HCT116 (cell line): ENCODE data around the gene NMD3. TPM values are rescaled to one million over a fixed set of nuclear protein-coding genes. Genes with fewer than 3 reads are reported as not detected.

ENCODE experiments used
- ATAC-seq: fragments of 200-7000 bp; cut with Tn5 transposase; 2 replicates; pipeline ENCODE4 v1.9.1; 2020; ENCODE audit warnings: mild to moderate bottlenecking, moderate library complexity
- BruUV-seq: library from RNA; stranded (reverse); fragments of 400-500 nt; replicated peaks from 2 replicates; lab custom pipeline; 2021; lab: Mats Ljungman, UMichigan
- CTCF ChIA-PET: fragments of 300-600 bp; sonication (Branson Sonifier 250); formaldehyde crosslinking; loops from one replicate; lab custom pipeline; 2021; ENCODE audit warnings: antibody characterized with exemption; lab: Charles Lee
- POLR2A ChIA-PET: fragments of 300-600, 350-600 bp; sonication (Branson Sonifier 250); formaldehyde crosslinking; loops from one replicate; lab custom pipeline; 2021; ENCODE audit warnings: antibody characterized with exemption; lab: Charles Lee
- RAD21 ChIA-PET, 2 experiments: fragments of 300-600 bp; sonication (Branson Sonifier 250); formaldehyde crosslinking; loops; one replicate each; lab custom pipeline; 2023; ENCODE audit warnings: low total read pairs in 2 of 2; ENCODE audit not compliant: uncharacterized antibody in 2 of 2, unreplicated experiment in 2 of 2, low non-redundant PET in 1 of 2; lab: Charles Lee
- DNase-seq: peaks from one replicate; pipeline ENCODE4 v3.0.0-alpha.2; 2010; ENCODE audit warnings: low read depth, low spot score
- H2AFZ ChIP-seq: fragments of 200-600 bp; shearing (Covaris generic), sonication (generic); 2 replicates; pipeline ENCODE4 v1.6.1; 2017; ENCODE audit warnings: low read depth, mixed run types, mixed read lengths, antibody characterized with exemption, low read length; ENCODE audit not compliant: poor library complexity, severe bottlenecking
- H3K27ac ChIP-seq: 2 replicates; pipeline ENCODE4 v1.5.1; 2012; ENCODE audit warnings: low read depth, low read length
- H3K27me3 ChIP-seq: fragments of 200-600 bp; sonication (generic); 2 replicates; pipeline ENCODE4 v1.6.1; 2016; ENCODE audit warnings: mixed run types, low read length, mixed read lengths; ENCODE audit not compliant: insufficient read depth
- H3K36me3 ChIP-seq, 2 experiments: fragments of 200-500 bp in 1 of 2; fragments of 200-600 bp in 1 of 2; sonication (Bioruptor generic) in 1 of 2; sonication (generic) in 1 of 2; 2 replicates each; pipeline versions ENCODE4 v1.5.1 to v1.6.1; 2014 to 2016; ENCODE audit warnings: low read length in 2 of 2, inconsistent platforms in 1 of 2, mixed read lengths in 1 of 2, mixed run types in 1 of 2; ENCODE audit not compliant: insufficient read depth in 2 of 2, control insufficient read depth in 1 of 2
- H3K4me1 ChIP-seq, 2 experiments: fragments of 200-600 bp in 1 of 2; sonication (generic) in 1 of 2; 2 replicates each; pipeline versions ENCODE4 v1.5.1 to v1.6.1; 2012 to 2017; ENCODE audit warnings: low read length in 2 of 2, inconsistent platforms in 1 of 2, mild to moderate bottlenecking in 1 of 2, mixed read lengths in 1 of 2, mixed run types in 1 of 2, moderate library complexity in 1 of 2; ENCODE audit not compliant: insufficient read depth in 2 of 2, control insufficient read depth in 1 of 2
- H3K4me2 ChIP-seq: fragments of 200-600 bp; sonication (generic); 2 replicates; pipeline ENCODE4 v1.6.1; 2017; ENCODE audit warnings: mixed run types, low read length, mixed read lengths
- H3K4me3 ChIP-seq, 2 experiments: fragments of 200-600 bp in 1 of 2; sonication (generic) in 1 of 2; replicated peaks in 1 of 2; 2 replicates each; pipeline ENCODE4 v1.5.1; 2011 to 2016; ENCODE audit warnings: low read length in 2 of 2, control low read depth in 1 of 2, low read depth in 1 of 2, mild to moderate bottlenecking in 1 of 2, mixed read lengths in 1 of 2, mixed run types in 1 of 2
- H3K79me2 ChIP-seq: fragments of 200-600 bp; sonication (generic); 2 replicates; pipeline ENCODE4 v1.6.1; 2017; ENCODE audit warnings: mild to moderate bottlenecking, mixed run types, low read length, moderate library complexity, mixed read lengths; ENCODE audit not compliant: insufficient read depth
- H3K9ac ChIP-seq: fragments of 200-600 bp; sonication (generic); 2 replicates; pipeline ENCODE4 v1.6.1; 2016; ENCODE audit warnings: low read length, mixed read lengths
- H3K9me2 ChIP-seq: fragments of 200-600 bp; sonication (generic), shearing (Covaris generic); 2 replicates; pipeline ENCODE4 v1.6.1; 2017; ENCODE audit warnings: mixed run types, mild to moderate bottlenecking, moderate library complexity; ENCODE audit not compliant: insufficient read depth
- H3K9me3 ChIP-seq, 2 experiments: fragments of 200-500 bp in 1 of 2; fragments of 200-600 bp in 1 of 2; sonication (Bioruptor generic) in 1 of 2; sonication (generic) in 1 of 2; 2 replicates each; pipeline ENCODE4 v1.6.1; 2014 to 2017; ENCODE audit warnings: low read length in 2 of 2, mixed read lengths in 2 of 2, inconsistent platforms in 1 of 2, low read depth in 1 of 2, mild to moderate bottlenecking in 1 of 2, mixed run types in 1 of 2, moderate library complexity in 1 of 2; ENCODE audit not compliant: control insufficient read depth in 1 of 2, insufficient read depth in 1 of 2
- H4K20me1 ChIP-seq: fragments of 200-600 bp; sonication (generic), shearing (Covaris generic); 2 replicates; pipeline ENCODE4 v1.6.1; 2017; ENCODE audit warnings: mixed run types, mild to moderate bottlenecking, moderate library complexity; ENCODE audit not compliant: insufficient read depth
- EZH2phosphoT487 ChIP-seq: fragments of 200-600 bp; IDR thresholded peaks from 2 replicates; pipeline ENCODE4 v1.6.1; 2018; ENCODE audit warnings: antibody characterized with exemption, borderline replicate concordance
- FOSL1 ChIP-seq: IDR thresholded peaks from 2 replicates; pipeline ENCODE4 v1.6.1; 2012; ENCODE audit warnings: low read depth
- JUND ChIP-seq: IDR thresholded peaks from 2 replicates; pipeline ENCODE4 v1.6.1; 2012
- POLR2AphosphoS5 ChIP-seq: IDR thresholded peaks from 2 replicates; pipeline ENCODE4 v1.6.1; 2011; ENCODE audit warnings: mild to moderate bottlenecking, low read depth, low read length, moderate library complexity
- RAD21 ChIP-seq: IDR thresholded peaks from 2 replicates; pipeline ENCODE4 v1.6.1; 2012; ENCODE audit warnings: low read depth, mild to moderate bottlenecking
- SP1 ChIP-seq: IDR thresholded peaks from 2 replicates; pipeline ENCODE4 v1.6.1; 2012; ENCODE audit warnings: low read depth
- SRF ChIP-seq: IDR thresholded peaks from 2 replicates; pipeline ENCODE4 v1.6.1; 2012; ENCODE audit warnings: low read depth
- TCF7L2 ChIP-seq: IDR thresholded peaks from 2 replicates; pipeline ENCODE4 v1.7.0; 2011; ENCODE audit warnings: borderline replicate concordance, inconsistent platforms; ENCODE audit not compliant: insufficient read depth, insufficient read length; ENCODE audit errors: extremely low read depth
- ZFX ChIP-seq: fragments of 450-650 bp; IDR thresholded peaks from 2 replicates; pipeline ENCODE4 v1.6.1; 2017
- ZNF274 ChIP-seq: fragments of 200-500 bp; sonication (Bioruptor generic); IDR thresholded peaks from 2 replicates; pipeline ENCODE4 v1.6.1; 2014; ENCODE audit warnings: mild to moderate bottlenecking, low read depth, low read length, inconsistent platforms
- intact Hi-C: fragments of 100-400 bp; cut with micrococcal nuclease; formaldehyde crosslinking; loops from 2 replicates; pipeline ENCODE4 v1.10.0; 2022
- total RNA-seq: library from RNA; stranded (reverse); gene quantifications from one replicate; pipeline ENCODE4 v1.2.1, GENCODE V29; 2021; ENCODE audit not compliant: unreplicated experiment
- TF ChIP-seq, protein P1 (sequence below): IDR thresholded peaks from 2 replicates; pipeline ENCODE4 v1.6.1; 2012
- TF ChIP-seq, protein P2 (sequence below): IDR thresholded peaks from 2 replicates; pipeline ENCODE4 v1.6.1; 2011; ENCODE audit warnings: mild to moderate bottlenecking, low read length, moderate library complexity; ENCODE audit not compliant: insufficient replicate concordance; ENCODE audit errors: extremely low read depth

Gene NMD3
- total RNA-seq, 1 experiment from 2014 or later: 85.2 TPM

DNA sequence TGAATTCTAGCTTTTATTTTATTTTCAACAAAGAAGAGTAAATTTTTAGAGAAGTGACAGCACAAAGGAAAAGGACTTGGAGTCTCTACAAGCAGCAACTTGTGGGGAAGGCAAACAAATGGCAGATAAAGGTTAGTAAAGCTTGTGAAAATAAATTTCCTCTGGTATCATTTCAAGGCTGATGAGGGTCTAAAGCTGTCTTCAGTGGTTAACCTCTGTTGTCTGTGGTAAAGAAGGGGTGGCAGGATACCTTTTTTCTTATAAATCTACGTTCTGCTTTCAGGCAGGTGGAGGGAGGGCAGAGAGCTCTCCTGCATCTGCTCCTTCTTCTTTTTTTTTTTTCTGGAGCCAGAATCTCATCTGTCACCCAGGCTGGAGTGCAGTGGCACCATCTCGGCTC is 50.5 kb downstream of the NMD3 start:
- Histone ChIP-seq H3K4me3 (no peak overlapping the region), H3K4me2 (no peak overlapping the region), H3K79me2 (no peaks in the 10 kb centered on the region), H4K20me1 (no peaks in the 10 kb centered on the region), H3K9ac (no peak overlapping the region), H3K9me3 (no peaks in the 10 kb centered on the region), H3K9me2 (no peaks in the 10 kb centered on the region), H3K27ac (no peak overlapping the region), H3K36me3 (no peaks in the 10 kb centered on the region), H2AFZ (no peak overlapping the region), H3K4me1 (peaks cover 2 to 3% of the 10 kb centered on the region in 2 experiments; a peak in 3 of 4 replicates), H3K27me3 (no peaks in the 10 kb centered on the region)
- ATAC-seq (no peak), DNase-seq (no peak)
- CTCF ChIA-PET: no interaction called here
- POLR2A ChIA-PET: no interaction called here
- intact Hi-C loops: loop anchor here (5.0 to 10.0 kb wide), 2 partner anchors 174 to 567 kb away; no protein-coding TSS in a partner anchor
- TF ChIP-seq ZNF274: no peak
- RAD21 ChIA-PET: no interaction called here
- no TSS peak for BruUV-seq

- ChIA-PET POLR2A (no interaction called here), RAD21 (no interaction called here), CTCF (no interaction called here)
- Histone ChIP-seq H3K36me3 (no peaks in the 10 kb centered on the region), H4K20me1 (no peaks in the 10 kb centered on the region), H3K9me2 (no peaks in the 10 kb centered on the region), H3K9me3 (peaks cover 0 to 4% of the 10 kb centered on the region in 2 experiments; a peak in 1 of 4 replicates), H3K79me2 (no peaks in the 10 kb centered on the region), H3K9ac (no peak overlapping the region), H3K4me1 (no peaks in the 10 kb centered on the region), H3K4me3 (no peak overlapping the region), H3K4me2 (no peak overlapping the region), H3K27me3 (no peaks in the 10 kb centered on the region), H2AFZ (no peak overlapping the region), H3K27ac (no peak overlapping the region)
- intact Hi-C loops: loop anchor here (5.0 to 10.0 kb wide), 2 partner anchors 175 to 568 kb away; no protein-coding TSS in a partner anchor
- no peak for TF ChIP-seq ZNF274
- no peak for TF ChIP-seq EZH2phosphoT487
- TF ChIP-seq, protein P1, sequence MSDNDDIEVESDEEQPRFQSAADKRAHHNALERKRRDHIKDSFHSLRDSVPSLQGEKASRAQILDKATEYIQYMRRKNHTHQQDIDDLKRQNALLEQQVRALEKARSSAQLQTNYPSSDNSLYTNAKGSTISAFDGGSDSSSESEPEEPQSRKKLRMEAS: no peak
- no peak for TF ChIP-seq ZFX
- TF ChIP-seq RAD21: no peak
- no peak for TF ChIP-seq SP1
- TF ChIP-seq JUND: no peak
- TF ChIP-seq SRF: no peak
- no peak for TF ChIP-seq TCF7L2
- TF ChIP-seq FOSL1: no peak
- TF ChIP-seq, protein P2, sequence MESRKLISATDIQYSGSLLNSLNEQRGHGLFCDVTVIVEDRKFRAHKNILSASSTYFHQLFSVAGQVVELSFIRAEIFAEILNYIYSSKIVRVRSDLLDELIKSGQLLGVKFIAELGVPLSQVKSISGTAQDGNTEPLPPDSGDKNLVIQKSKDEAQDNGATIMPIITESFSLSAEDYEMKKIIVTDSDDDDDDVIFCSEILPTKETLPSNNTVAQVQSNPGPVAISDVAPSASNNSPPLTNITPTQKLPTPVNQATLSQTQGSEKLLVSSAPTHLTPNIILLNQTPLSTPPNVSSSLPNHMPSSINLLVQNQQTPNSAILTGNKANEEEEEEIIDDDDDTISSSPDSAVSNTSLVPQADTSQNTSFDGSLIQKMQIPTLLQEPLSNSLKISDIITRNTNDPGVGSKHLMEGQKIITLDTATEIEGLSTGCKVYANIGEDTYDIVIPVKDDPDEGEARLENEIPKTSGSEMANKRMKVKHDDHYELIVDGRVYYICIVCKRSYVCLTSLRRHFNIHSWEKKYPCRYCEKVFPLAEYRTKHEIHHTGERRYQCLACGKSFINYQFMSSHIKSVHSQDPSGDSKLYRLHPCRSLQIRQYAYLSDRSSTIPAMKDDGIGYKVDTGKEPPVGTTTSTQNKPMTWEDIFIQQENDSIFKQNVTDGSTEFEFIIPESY: no peak
- no peak for TF ChIP-seq POLR2AphosphoS5
- no TSS peak for BruUV-seq
- ATAC-seq: no peak
- DNase-seq: no peak
These were observed 51.4 kb downstream of the NMD3 start for GRCh38 chr3:161272524-161272923.
